B cell (primary cell): ENCODE results near the gene CCDC60. TPM values are rescaled to one million over a fixed set of nuclear protein-coding genes. Genes with fewer than 3 reads are reported as not detected.

Experiments
- ATAC-seq: fragments of 200-7000 bp; cut with Tn5 transposase; one replicate; pipeline ENCODE4 v1.10.0; 2021; ENCODE audit warnings: low read depth, mild to moderate bottlenecking, moderate number of reproducible peaks, moderate library complexity
- CTCF ChIA-PET: fragments of 350-600 bp; sonication (Branson Sonifier 250); formaldehyde crosslinking; loops from one replicate; lab custom pipeline; 2021; ENCODE audit warnings: antibody characterized with exemption, inconsistent platforms; lab: Charles Lee
- POLR2A ChIA-PET: fragments of 350-600 bp; sonication (Branson Sonifier 250); formaldehyde crosslinking; loops from one replicate; lab custom pipeline; 2021; ENCODE audit warnings: antibody characterized with exemption; lab: Charles Lee
- DNase-seq: peaks from one replicate; pipeline ENCODE4 v3.0.0; 2013
- H2AFZ ChIP-seq: 2 replicates; pipeline ENCODE4 v1.6.1; 2012; ENCODE audit warnings: mild to moderate bottlenecking, low read depth, low read length; ENCODE audit not compliant: insufficient read depth, poor library complexity, severe bottlenecking
- H3K27ac ChIP-seq, 2 donors: 1 replicate in 1 of 2; 2 replicates in 1 of 2; pipeline ENCODE4 v1.5.1; 2012 to 2013; ENCODE audit warnings: low read length in 2 of 2, mild to moderate bottlenecking in 2 of 2, moderate library complexity in 1 of 2
- H3K27me3 ChIP-seq, 4 experiments: fragments of 200-600 bp in 1 of 4; sonication (generic) in 1 of 4; replicated peaks in 1 of 4; 1 replicate in 2 of 4; 2 replicates in 2 of 4; pipeline versions ENCODE4 v1.6.1 to v1.7.0; 2013 to 2016; ENCODE audit warnings: low read length in 3 of 4, mild to moderate bottlenecking in 2 of 4, mixed read lengths in 1 of 4, moderate library complexity in 1 of 4; ENCODE audit not compliant: insufficient read depth in 4 of 4, control insufficient read depth in 3 of 4; ENCODE audit errors: control extremely low read depth in 1 of 4
- H3K36me3 ChIP-seq, 2 experiments: replicated peaks in 1 of 2; 1 replicate in 1 of 2; 2 replicates in 1 of 2; pipeline versions ENCODE4 v1.6.1 to v1.7.1; 2013; ENCODE audit warnings: low read length in 1 of 2; ENCODE audit not compliant: insufficient read depth in 2 of 2, control insufficient read depth in 1 of 2; ENCODE audit errors: control extremely low read depth in 1 of 2, extremely low read depth in 1 of 2
- H3K4me1 ChIP-seq, 2 donors: fragments of 200-600 bp in 1 of 2; sonication (generic) in 1 of 2; 1 replicate in 1 of 2; 2 replicates in 1 of 2; pipeline versions ENCODE4 v1.5.1 to v1.6.1; 2013 to 2017; ENCODE audit warnings: low read length in 2 of 2; ENCODE audit not compliant: control insufficient read depth in 2 of 2, insufficient read depth in 2 of 2
- H3K4me2 ChIP-seq: replicated peaks from 2 replicates; pipeline ENCODE3; 2012; ENCODE audit warnings: mild to moderate bottlenecking, low read depth, low read length; ENCODE audit not compliant: poor library complexity, severe bottlenecking
- H3K4me3 ChIP-seq, 5 experiments: fragments of 200-600 bp in 1 of 5; sonication (generic) in 1 of 5; 1 replicate in 3 of 5; 2 replicates in 2 of 5; pipeline versions ENCODE4 v1.5.1 to v1.7.0; 2011 to 2016; ENCODE audit warnings: low read length in 4 of 5, mild to moderate bottlenecking in 4 of 5, low read depth in 2 of 5, control low read depth in 1 of 5, moderate library complexity in 1 of 5; ENCODE audit not compliant: insufficient read depth in 1 of 5; ENCODE audit errors: control extremely low read depth in 1 of 5, extremely low read depth in 1 of 5
- H3K79me2 ChIP-seq: fragments of 200-600 bp; sonication (generic); one replicate; pipeline ENCODE4 v1.6.0; 2016; ENCODE audit warnings: low read length; ENCODE audit not compliant: control insufficient read depth, insufficient read depth
- H3K9ac ChIP-seq: fragments of 200-600 bp; sonication (generic); 2 replicates; pipeline ENCODE4 v1.6.1; 2017; ENCODE audit warnings: mild to moderate bottlenecking, low read length, moderate library complexity
- H3K9me3 ChIP-seq, 3 donors: one replicate each; pipeline versions ENCODE4 v1.6.1 to v1.7.1; 2013; ENCODE audit warnings: low read length in 2 of 3; ENCODE audit not compliant: control insufficient read depth in 2 of 3, insufficient read depth in 1 of 3; ENCODE audit errors: control extremely low read depth in 1 of 3
- H4K20me1 ChIP-seq: 2 replicates; pipeline ENCODE4 v1.6.0; 2012; ENCODE audit warnings: mild to moderate bottlenecking, low read length; ENCODE audit not compliant: insufficient read depth, control insufficient read depth, poor library complexity, severe bottlenecking
- H3K27ac Mint-ChIP-seq: one replicate; pipeline ENCODE4 v1.8.0; 2021; ENCODE audit warnings: mixed read lengths
- H3K27me3 Mint-ChIP-seq: one replicate; pipeline ENCODE4 v1.8.0; 2021; ENCODE audit warnings: mixed read lengths
- H3K4me1 Mint-ChIP-seq: one replicate; pipeline ENCODE4 v1.8.0; 2021; ENCODE audit warnings: mixed read lengths
- H3K4me3 Mint-ChIP-seq: one replicate; pipeline ENCODE4 v1.8.0; 2021; ENCODE audit warnings: mixed read lengths
- H3K9me3 Mint-ChIP-seq: one replicate; pipeline ENCODE4 v1.8.0; 2022; ENCODE audit warnings: mixed read lengths; ENCODE audit not compliant: insufficient read depth
- CTCF ChIP-seq: fragments of 200-600 bp; IDR thresholded peaks from one replicate; pipeline ENCODE4 v1.8.0; 2022; ENCODE audit warnings: antibody characterized with exemption, mild to moderate bottlenecking
- EZH2 ChIP-seq: IDR thresholded peaks from 2 replicates; pipeline ENCODE4 v1.6.1; 2012; ENCODE audit warnings: borderline replicate concordance, low read depth, mild to moderate bottlenecking, moderate library complexity, low read length; ENCODE audit not compliant: insufficient read depth, poor library complexity, severe bottlenecking
- WGBS: methylation state at CpG from one replicate; pipeline ENCODE4 v1.1.5; 2013; ENCODE audit warnings: missing lambda C conversion rate; ENCODE audit not compliant: insufficient coverage; 5-methylcytosine and 5-hydroxymethylcytosine counted together
- intact Hi-C: fragments of 100-400 bp; cut with micrococcal nuclease; formaldehyde crosslinking; loops from one replicate; pipeline ENCODE4 v1.10.0; 2022
- polyA plus RNA-seq: library from polyadenylated mRNA; depleted of rRNA; stranded (reverse); fragments of >200 nt; gene quantifications from 2 replicates; pipeline ENCODE4 v1.2.3, GENCODE V29; 2012
- total RNA-seq, 2 donors: library from RNA; stranded (reverse); fragments of 120-200 nt in 1 of 2; gene quantifications; 1 replicate in 1 of 2; 2 replicates in 1 of 2; pipeline versions ENCODE4 v1.2.3 to v1.2.4, GENCODE V29; 2013 to 2022

Gene CCDC60
- total and polyA plus RNA-seq, 2 donors (not counting 1 experiment from before 2014, with no cell fraction given): not detected

GRCh38 chr12:119417440-119417839 is 82.9 kb downstream of the CCDC60 start:
- Histone ChIP-seq H3K9me3 (peaks cover 0 to 9% (median 0%) of the 10 kb centered on the region in 3 donors), H3K36me3 (no peaks in the 10 kb centered on the region), H3K27ac (no peak overlapping the region), H3K4me3 (no peak overlapping the region), H2AFZ (no peak overlapping the region), H3K27me3 (peaks cover 0 to 6% (median 3%) of the 10 kb centered on the region in 4 experiments), H3K9ac (no peak overlapping the region), H4K20me1 (no peaks in the 10 kb centered on the region), H3K79me2 (no peaks in the 10 kb centered on the region), H3K4me1 (no peaks in the 10 kb centered on the region), H3K4me2 (no peak overlapping the region)
- peaks cover 12% of the 10 kb centered on the region for H3K27me3 Mint-ChIP-seq
- H3K9me3 Mint-ChIP-seq: no peaks in the 10 kb centered on the region
- no peak overlapping the region for H3K27ac Mint-ChIP-seq
- no peak overlapping the region for H3K4me3 Mint-ChIP-seq
- intact Hi-C loops: loop anchor here (10.0 kb wide), 1 partner anchor 1013 kb away; no protein-coding TSS in a partner anchor
- no peak for DNase-seq
- ChIA-PET POLR2A (no interaction called here), CTCF (no interaction called here)
- ATAC-seq: no peak
- TF ChIP-seq EZH2: no peak
- TF ChIP-seq CTCF: no peak
- no peaks in the 10 kb centered on the region for H3K4me1 Mint-ChIP-seq

- Mint-ChIP-seq H3K4me1 (no peaks in the 10 kb centered on the region), H3K27ac (no peak overlapping the region), H3K27me3 (peaks cover 19% of the 10 kb centered on the region), H3K9me3 (no peaks in the 10 kb centered on the region), H3K4me3 (no peak overlapping the region)
- TF ChIP-seq EZH2 (no peak), CTCF (no peak)
- Histone ChIP-seq H3K27me3 (peaks cover 0 to 4% (median 2%) of the 10 kb centered on the region in 4 experiments), H3K79me2 (no peaks in the 10 kb centered on the region), H3K36me3 (no peaks in the 10 kb centered on the region), H3K9me3 (no peaks in the 10 kb centered on the region), H3K4me3 (no peak overlapping the region), H3K4me2 (no peak overlapping the region), H2AFZ (no peak overlapping the region), H3K4me1 (no peaks in the 10 kb centered on the region), H4K20me1 (no peaks in the 10 kb centered on the region), H3K9ac (no peak overlapping the region), H3K27ac (no peak overlapping the region)
- 89% methylated on average over 1 of the region's 6 CpGs for WGBS
- intact Hi-C loops: loop anchor here (10.0 kb wide), 1 partner anchor 1015 kb away; no protein-coding TSS in a partner anchor
- ATAC-seq (no peak), DNase-seq (no peak)
- CTCF ChIA-PET: no interaction called here
- POLR2A ChIA-PET: no interaction called here
These were observed 84.9 kb downstream of the CCDC60 start for GRCh38 chr12:119419381-119419780.
